Stimulated activated CD8-positive, alpha-beta memory T cell treated with anti-CD3 and anti-CD28 coated beads, Interleukin-15, amount 100 ng/mL, for 24 hours (primary cell): ENCODE results near the gene FKBP5.
"Not testable (repeated sequence)": the region's sequence is repeated elsewhere in the genome, so short reads cannot be mapped to it uniquely, and the experiment has no call there.

Experiments
- DNase-seq: peaks from one replicate; pipeline ENCODE4 v3.0.0-alpha.2; 2020; ENCODE audit warnings: low read depth

FKBP5 gene

DNA sequence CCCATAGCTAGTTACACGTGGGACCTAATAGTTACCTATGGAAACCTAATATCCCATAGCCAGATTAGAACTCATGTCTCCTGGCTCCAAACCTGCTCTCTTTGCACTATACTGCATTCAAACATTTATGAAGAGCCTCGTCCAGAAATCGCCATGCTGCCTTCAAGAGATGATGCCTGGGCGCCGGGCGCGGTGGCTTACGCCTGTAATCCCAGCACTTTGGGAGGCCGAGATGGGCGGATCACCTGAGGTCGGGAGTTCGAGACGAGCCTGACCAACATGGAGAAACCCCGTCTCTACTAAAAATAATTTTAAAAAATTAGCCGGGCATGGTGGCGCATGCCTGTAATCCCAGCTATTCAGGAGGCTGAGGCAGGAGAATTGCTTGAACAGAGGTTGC is 1.3 kb upstream of the FKBP5 start:
- not testable (repeated sequence) for DNase-seq

DNA sequence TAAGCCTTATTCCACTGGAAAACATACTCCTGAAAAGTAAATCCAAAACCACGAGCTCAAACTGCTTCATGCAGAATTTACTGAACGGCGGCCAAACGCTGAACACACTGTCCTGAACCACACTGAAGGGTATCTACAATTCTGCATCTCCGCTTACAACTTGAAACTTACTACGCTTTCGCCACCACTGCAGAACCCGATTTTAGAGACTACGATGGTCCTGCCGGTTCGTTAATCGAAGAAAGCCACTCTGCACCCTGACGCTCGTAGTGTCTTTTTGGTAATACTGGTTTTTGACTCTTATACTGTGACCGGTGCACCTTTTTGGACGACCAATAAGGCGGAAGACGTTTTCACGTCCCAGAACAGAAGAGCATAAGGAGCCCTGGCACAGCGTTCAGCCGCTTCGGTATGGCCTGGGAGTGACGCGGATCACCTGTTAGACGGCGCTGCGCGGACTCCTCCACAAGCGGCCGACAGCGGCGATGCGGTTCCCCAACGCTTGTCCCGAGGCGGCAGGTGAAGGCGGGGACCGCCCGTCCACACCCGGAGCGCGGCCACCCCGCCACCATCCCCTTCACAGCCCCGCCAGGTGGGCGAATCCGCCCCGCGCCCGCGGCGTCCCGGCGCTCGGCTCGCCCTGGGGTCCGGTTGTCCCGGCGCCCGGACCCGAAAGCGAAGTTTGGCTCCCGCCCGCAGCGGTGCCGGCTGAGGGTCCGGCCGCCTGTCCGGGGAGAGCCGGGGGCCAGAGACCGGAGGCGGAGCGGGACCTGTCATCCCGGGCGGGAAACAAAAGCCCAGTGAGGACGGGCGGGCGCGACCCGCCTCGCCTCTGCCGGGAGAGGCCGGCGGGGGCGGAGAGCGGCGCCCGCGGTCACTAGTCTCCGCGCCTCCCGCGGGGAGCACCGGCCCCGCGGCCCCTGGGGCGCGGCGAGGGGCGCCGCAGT is 784 bp downstream of the FKBP5 start:
- DNase-seq = peak; percentile 19

DNA sequence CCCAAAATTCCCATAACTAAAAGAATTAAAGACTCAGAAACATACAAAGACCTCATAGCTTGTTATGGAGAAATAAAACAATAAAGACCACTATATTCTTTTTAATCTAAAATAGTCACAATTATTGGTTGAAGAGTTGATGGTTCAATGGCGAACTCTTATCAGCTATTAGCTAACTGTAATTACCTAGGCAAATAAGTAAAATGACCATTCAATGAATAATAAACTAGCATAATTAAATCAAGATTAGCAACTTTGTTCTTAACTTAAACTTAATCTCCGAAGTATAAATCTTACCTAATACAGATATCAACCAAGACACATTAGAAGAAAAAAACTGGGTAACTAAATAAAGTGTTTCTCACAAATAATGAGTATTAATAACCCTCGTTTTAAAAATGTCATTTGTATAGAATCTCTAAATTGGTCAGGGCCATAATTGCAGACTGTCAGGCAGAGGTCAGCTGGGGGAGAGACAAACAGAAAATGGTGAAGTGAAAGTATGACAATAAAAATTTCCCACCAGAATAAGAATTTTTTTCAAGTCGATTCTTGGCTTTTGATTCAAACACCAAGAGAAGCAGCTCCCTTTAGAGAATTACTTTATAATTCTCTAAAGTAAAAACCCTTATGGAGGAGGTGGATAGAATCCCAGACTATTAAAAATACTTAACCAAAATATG is 1.7 kb downstream of the FKBP5 start:
- no peak for DNase-seq

DNA sequence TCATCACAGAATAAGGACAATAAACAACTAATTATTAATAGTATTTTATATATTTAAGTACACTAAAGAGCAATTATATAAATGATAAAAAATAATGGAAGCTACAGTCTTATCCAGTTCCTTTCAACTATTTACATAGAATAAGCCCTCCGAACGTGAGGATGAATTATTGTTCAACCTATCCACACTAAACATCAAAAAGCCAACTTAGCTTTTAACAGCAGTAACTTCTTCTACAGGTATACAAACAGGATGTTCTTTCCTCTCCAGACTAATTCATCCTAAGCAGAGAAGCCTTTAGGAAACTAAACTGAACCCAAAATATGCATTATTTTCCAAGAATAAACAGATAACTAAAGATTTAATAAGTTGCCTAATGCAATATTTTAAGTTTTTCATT is 2.3 kb downstream of the FKBP5 start:
- no peak for DNase-seq

DNA sequence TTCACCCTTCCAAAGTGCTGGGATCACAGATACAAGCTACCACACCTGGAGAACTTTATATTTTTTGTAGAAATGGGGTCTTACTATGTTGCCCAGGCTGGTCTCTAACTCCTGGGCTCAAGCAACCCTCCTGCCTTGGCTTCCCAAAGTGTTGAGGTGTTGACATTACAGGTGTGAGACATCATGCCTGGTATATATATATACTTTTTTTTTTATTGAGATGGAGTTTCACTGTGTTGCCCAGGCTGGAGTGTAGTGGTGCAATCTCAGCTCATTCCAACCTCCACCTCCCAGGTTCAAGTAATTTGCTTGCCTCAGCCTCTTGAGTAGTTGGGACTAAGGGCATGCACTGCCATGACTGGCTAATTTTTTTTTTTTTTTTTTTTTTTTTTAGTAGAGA is 5.4 kb downstream of the FKBP5 start:
- DNase-seq = no peak

DNA sequence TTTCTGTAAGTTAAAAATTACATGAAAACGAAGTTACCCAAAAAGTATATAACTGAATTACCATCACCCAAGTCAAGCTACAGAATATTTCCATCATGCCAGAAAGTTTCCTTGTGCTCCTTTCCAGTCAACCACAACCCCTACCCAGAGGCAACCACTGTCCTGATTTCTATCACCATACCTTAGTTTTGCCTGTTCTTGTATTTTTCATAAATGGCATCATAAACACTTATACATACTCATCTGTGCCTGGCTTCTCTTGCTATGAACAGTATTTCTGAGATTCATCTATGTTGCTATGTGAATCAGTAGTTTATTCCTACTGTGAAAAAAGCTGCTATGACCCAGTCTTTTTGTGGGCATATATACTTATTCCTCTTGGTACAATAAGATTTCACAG is 7.4 kb downstream of the FKBP5 start:
- DNase-seq = no peak

DNA sequence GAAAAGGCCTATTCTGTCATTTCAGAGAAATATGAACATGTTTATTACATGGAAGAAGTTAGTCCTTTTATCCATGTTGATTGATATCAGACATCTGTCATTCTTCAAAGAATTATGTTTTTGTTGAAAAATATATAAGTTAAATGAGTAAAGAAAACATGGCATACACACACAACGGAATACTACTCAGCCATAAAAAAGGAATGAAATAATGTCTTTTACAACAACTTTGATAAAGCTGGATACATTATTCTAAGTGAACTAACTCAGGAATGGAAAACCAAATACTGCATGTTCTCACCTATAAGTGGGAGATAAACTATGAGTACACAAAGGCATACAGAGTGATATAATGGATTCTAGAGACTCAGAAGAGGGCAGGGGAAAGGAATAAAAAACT is 9.3 kb downstream of the FKBP5 start:
- no peak for DNase-seq

DNA sequence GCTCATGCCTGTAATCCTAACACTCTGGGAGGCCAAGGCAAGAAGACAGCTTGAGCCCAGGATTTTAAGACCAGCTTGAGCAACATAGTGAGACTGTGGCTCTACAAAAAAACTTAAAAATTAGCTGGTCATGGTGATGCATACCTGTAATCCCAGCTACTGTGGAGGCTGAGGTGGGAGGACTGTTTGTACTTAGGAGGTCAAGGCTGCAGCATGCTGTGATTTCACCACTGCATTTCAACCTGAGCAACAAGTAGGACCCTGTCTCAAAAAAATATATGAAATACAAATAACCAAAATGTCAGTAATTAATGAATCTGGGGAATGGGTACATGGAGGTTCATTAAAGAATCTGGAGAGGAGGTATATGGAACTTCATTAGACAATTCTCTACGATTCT is 9.9 kb downstream of the FKBP5 start:
- no peak for DNase-seq

DNA sequence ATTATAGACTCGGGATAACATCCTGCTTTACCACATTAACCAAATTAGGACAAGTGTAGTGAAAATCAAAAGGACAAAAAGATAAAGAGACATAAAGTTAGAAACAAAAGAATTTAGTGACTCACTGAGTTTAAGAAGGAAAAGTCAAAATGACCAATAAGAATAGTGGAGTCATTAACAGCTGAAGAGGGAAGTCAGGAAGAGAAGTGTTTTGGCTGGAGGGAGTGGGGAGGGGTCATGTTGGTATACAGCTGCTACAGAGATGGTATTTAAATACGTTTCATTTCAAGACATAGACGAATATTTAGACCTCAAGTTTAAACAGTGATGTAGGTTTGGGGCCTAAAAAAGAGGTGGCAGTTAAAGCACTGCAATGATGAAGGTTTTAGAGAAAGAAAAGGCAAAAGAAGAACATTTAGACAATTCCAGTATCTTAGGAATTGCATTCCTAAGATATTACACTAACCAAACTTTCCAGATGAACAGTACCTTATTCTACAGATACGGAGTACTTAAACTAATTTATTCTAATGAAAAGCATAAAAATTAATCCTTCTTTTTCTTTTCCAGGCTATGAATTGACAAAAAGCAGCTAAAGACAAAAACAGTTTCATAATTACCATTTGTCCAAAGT is 10.6 kb downstream of the FKBP5 start:
- DNase-seq = no peak

DNA sequence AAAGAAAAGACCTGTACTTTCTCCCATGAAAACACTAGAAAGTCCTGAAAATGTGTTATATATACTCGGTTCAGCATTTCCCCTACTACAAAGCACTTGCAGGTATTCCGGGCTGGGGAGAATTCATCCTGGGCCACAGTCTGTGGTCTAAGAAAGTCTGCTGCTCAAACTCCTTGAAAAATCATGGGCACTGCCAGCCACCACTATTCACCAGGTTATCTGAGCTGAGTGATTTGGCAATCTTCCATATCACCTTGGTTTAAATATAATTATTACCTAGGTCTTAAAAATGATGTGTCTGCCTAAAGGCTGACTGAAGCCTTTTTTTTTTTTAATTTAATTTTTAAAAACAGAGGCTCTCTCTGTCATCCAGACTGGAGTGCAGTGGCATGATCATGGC is 11.3 kb downstream of the FKBP5 start:
- no peak for DNase-seq

DNA sequence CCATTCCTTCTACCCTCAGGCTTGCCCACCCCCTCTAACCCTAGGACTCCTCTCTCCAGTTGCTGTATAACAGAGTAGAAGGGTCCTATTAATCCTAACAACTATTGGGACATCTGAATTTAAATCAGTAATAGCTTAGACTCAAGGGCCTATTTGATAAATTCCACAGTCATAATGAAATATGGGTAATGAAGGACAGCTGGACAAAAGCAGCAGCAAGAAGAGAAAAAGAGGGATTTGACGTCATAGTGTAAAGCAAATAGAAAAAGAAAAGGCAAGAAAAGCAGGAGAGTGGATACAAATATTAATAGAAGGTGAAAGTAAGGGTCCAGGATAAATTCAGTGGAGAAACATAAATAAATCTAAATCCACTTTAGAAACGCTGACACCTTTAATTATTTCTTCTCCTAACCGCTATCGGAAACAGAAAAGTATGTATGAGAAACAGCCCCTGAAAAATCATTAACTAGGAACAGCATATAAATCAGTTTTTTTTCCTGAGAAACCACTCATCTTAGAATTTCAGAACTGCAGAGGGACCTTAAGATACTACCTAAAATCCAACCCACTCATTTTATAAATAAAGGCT is 12.8 kb downstream of the FKBP5 start:
- no peak for DNase-seq

DNA sequence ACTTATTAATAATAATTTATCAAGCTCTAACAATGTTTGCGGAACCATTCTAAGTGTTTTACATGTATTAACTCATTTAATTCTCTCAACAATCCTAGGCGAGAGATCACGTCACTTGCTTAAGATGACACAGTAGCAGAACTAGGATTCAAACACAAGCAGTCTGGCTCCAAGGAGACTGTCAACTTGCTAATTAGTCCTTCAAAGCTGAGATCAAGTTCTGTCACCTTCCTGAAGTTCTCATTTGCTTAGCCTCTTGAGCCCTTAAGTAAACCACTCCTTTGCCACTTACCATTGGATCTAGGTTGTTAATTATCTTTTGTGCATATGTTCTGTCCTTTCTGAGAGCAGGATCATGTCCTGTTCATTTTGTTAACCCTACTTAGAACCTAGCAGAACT is 14.1 kb downstream of the FKBP5 start:
- DNase-seq = no peak

DNA sequence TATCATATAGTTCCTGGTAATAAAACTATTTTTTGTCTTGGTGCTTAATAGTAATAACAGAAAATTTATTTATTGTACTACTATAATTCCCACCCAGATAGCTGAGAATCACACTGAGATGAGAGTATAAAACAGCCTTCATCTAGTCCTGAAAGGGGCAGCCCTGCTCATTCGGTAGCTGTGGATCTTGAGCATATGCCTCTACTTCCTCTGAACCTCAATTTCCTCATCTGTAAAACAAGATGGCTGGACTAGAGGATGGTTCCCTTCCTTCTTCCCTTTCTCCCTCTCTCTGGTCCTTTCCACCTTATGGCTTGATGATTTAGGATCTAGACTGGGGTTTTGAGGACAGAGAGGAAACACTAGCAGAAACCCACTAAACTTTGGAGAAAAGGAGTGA is 15.0 kb downstream of the FKBP5 start:
- no peak for DNase-seq

DNA sequence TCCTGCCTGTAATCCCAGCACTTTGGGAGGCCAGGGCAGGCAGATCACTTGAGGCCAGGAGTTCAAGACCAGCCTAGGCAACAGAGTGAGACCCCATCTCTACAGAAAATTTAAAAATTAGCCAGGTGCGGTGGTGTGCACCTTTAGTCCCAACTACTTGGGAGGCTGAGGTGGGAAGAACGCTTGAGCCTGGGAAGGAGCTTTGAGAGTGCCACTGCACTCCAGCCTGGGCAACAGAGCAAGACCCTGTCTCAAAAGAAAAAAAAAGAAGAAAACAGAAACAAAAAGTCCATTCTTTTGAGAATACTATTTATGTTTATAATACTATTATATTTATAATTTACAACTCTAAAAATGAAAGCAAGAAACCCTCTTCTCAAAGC is 15.4 kb downstream of the FKBP5 start:
- DNase-seq = not testable (repeated sequence)

DNA sequence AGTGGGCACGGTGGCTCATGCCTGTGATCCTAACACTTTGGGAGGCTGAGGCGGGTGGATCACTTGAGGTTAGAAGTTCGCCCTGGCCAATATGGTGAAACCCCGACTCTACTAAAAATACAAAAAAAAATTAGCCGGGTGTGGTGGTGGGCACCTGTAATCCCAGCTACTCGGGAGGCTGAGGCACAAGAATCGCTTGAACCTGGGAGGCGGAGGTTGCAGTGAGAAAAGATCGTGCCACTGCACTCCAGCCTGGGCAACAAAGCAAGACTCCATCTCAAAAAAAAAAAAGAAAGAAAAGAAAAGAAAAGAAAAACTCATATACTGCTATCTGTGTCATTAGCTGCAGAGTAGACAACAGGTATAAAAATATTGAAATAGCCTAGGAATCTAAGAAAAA is 18.3 kb downstream of the FKBP5 start:
- DNase-seq = not testable (repeated sequence)

DNA sequence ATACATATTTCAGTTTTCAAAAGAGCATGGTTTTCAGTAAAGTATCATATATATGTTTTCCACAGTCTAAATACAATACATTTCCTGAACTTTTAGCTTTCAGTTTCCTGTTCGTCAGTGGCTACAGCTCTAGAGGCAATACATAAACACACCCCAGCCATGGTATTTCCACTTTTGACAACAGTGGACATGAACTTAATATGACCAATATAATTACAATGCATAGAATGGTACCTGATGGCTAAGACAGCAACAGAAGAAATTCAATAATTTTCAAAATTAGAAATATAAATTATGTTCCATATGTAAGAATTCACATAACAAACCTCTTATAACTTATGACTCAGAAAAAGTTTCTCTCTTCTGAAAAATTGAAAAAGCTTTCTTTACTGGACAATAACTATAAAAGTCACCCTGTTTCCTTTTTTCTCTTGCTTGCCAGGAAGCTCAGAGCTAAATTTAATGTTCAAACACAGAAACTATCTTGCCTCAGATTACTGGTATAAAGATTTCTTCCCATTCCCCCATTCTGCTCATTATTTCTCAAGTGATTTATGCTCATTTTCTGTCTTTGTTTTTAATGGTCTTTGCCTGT is 19.2 kb downstream of the FKBP5 start:
- no peak for DNase-seq

DNA sequence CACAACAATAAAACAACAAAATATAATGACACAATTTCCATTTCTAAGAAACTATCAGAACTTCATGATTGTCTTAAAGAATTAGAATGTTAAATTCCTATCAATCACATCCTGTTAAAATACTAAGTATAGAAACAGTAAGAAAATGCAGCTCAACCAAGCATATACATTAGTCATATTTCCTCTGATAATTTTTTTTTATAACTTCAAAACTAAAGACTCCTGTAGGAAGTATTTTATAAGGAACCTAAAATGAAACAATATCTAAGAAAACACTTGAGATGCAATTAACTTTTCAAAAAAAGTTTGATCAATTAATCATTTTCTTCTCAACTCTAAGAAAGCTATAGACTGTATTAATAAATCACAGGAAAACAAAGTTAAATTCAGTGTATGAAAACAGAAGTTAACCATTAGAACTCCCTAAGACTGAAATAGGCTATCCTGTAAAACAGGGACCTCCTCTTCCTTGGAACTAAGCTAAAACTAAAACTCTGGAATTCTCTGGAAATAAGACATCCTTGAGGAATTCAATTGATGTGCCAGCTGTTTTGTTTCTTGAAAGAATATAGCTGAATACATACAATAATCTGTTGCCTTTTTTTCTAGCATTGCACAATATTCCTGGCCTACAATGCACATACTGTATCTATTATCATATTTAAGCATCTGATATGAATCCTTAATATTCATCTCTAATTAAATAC is 19.8 kb downstream of the FKBP5 start:
- no peak for DNase-seq

DNA sequence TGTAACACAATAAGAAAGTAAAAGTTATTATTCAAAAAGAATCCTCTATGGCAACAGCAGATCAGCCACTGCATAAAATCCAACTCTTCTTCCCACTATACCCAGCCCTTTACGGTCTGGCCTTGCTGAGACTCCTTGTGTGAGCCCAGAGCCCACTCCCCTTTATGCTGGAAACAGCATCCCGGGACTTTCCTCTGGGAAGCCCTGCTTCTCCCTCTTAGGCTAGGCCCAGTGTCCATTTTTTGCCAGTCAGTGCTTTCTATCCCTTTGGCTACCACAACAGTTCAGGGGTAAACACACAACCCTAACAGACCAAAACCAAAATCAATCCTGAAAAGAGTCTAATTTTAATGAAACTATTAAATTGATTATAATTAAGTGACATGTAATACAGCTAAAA is 20.6 kb downstream of the FKBP5 start:
- no peak for DNase-seq

DNA sequence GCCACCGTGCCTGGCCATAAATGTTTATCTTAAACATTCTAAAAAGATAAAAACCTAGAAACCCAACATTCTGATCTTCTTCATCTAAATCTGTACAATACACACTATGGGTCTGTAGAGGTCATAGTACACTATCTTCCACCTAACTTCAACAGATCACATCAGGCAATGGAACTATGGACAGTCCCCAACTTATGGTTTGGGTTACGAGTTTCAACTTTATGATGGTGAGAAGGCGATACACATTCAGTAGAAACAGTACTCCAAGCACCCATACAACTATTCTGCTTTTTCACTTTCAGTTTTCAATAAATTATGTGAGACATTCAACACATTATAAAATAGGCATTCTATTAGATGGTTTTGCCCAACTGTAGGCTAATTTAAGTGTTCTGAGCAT is 23.1 kb downstream of the FKBP5 start:
- DNase-seq = no peak

DNA sequence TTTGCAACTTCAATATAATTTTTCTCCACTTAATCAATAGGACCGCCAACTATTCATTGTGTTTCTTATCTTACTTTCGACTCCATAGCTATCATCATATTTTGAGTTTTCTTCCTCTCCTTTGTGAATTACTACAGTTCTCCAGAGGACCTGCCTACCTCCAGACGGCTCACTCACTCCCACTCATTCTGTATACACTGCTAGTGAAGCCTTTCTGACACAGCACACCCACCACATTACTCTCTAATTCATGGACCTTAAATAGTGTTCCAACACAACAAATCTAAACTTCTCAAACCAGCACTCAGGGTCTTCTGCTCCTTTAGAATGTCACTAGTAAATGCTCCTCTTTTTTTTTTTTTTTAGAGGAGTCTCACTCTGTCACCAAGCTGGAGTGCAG is 23.8 kb downstream of the FKBP5 start:
- DNase-seq = no peak

DNA sequence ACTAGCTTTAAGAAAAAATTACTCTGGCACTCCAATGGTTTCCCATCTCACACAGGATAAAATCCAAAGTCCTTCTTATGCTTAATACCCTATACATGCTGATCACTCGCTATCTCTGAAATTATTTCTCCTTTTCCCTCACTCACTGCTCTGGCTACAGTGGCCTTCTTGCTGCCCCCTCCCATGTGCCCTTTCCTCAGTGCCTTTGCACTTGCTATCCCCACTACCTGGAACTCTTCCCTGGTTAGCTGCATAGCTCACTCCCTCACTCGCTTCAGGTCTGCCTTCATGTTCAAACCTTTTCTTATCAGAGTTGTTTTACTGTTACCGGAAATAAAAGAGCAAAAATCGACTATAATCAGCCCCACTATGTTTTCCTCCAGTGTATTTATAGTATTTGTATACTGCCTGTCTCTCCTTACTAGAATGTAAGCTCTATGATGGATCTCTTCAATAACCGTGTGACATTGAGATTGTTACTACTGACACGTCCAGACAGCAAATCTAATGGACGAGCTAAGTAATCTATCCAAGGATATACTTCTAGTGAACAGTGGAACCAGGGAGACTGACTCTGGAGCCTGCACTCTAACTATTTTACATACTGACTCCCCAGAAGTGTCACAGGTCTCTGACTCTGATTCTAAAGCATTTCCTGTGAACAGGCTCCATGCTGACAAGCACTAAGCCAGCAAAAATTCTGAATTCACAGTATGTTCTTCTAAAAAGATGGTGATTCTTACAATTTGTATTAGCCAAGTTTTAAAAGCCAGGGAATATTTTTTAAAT is 25.1 kb downstream of the FKBP5 start:
- DNase-seq = no peak
